ENCODE results near the gene CEP44.

DNA sequence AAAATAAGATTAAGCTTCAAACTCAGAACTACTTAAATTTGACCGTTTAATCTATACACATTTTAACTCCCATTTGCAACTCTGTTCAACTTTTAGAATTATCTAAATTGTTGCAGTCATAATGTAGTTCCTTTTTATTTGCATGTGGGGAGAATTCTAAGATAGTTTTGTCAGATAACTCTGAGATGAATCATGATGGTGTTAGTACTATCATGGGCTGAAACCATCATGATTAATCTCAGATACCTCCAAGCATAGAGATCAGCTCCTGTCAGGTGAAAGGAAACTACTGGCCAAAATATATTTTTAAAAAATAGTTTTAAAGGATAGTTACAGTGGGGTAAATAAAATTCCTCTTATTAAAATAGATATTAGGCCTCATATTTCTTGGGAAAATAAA is 39.3 kb upstream of the CEP44 start:
- TF ChIP-seq, protein P1, sequence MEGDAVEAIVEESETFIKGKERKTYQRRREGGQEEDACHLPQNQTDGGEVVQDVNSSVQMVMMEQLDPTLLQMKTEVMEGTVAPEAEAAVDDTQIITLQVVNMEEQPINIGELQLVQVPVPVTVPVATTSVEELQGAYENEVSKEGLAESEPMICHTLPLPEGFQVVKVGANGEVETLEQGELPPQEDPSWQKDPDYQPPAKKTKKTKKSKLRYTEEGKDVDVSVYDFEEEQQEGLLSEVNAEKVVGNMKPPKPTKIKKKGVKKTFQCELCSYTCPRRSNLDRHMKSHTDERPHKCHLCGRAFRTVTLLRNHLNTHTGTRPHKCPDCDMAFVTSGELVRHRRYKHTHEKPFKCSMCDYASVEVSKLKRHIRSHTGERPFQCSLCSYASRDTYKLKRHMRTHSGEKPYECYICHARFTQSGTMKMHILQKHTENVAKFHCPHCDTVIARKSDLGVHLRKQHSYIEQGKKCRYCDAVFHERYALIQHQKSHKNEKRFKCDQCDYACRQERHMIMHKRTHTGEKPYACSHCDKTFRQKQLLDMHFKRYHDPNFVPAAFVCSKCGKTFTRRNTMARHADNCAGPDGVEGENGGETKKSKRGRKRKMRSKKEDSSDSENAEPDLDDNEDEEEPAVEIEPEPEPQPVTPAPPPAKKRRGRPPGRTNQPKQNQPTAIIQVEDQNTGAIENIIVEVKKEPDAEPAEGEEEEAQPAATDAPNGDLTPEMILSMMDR (IDR thresholded peaks at IDR 0.05; ENCODE audit: borderline replicate concordance, extremely low read depth, low read length, poor library complexity, severe bottlenecking): no peak
- no peak for TF ChIP-seq EZH2 (IDR thresholded peaks at IDR 0.05; ENCODE audit: borderline replicate concordance, low read depth, low read length, severe bottlenecking)

Measured in DND-41 (cell line).